K562 (cell line): ENCODE results near the gene RNF13.

Experiments used
- CLOCK ChIP-seq: fragments of 250-450 bp; sonication (Bioruptor Pico); IDR thresholded peaks from 2 replicates; pipeline ENCODE4 v1.4.0; 2020; ENCODE audit warnings: mild to moderate bottlenecking, moderate library complexity, borderline replicate concordance
- CTCF ChIP-seq, 3 experiments: IDR thresholded peaks in 2 of 3; conservative IDR thresholded peaks in 1 of 3; 2 replicates each; pipeline ENCODE4 v1.5.1; 2011 to 2012; ENCODE audit warnings: low read length in 3 of 3, mild to moderate bottlenecking in 3 of 3, control low read depth in 2 of 3, improper control_type of control experiment in 1 of 3, inconsistent platforms in 1 of 3, low read depth in 1 of 3, mixed read lengths in 1 of 3, moderate library complexity in 1 of 3; ENCODE audit not compliant: insufficient read depth in 2 of 3
- MYC ChIP-seq, 2 experiments: fragments of 250-450 bp in 1 of 2; sonication (Bioruptor Pico) in 1 of 2; IDR thresholded peaks; 2 replicates each; pipeline versions ENCODE4 v1.5.1 to v1.6.1; 2012 to 2021; ENCODE audit warnings: low read depth in 2 of 2, borderline replicate concordance in 1 of 2, improper control_type of control experiment in 1 of 2, low read length in 1 of 2, mild to moderate bottlenecking in 1 of 2, moderate library complexity in 1 of 2
- NONO ChIP-seq, 2 experiments: fragments of 200-400 bp in 1 of 2; fragments of 450-650 bp in 1 of 2; formaldehyde crosslinking in 1 of 2; IDR thresholded peaks; 2 replicates each; pipeline ENCODE4 v1.6.1; 2017; ENCODE audit warnings: low read depth in 2 of 2, mild to moderate bottlenecking in 2 of 2, moderate library complexity in 2 of 2, low read length in 1 of 2
- NR0B1 ChIP-seq: fragments of 450-650 bp; IDR thresholded peaks from one replicate; pipeline ENCODE4 v1.6.1; 2018; ENCODE audit warnings: mild to moderate bottlenecking, moderate library complexity; ENCODE audit not compliant: partially characterized antibody
- NR2C1 ChIP-seq, 2 experiments: fragments of 450-650 bp; IDR thresholded peaks; 2 replicates each; pipeline ENCODE4 v1.6.1; 2017; ENCODE audit warnings: mild to moderate bottlenecking in 2 of 2, antibody characterized with exemption in 1 of 2, inconsistent platforms in 1 of 2, missing compliant biosample characterization in 1 of 2, missing genetic modification characterization in 1 of 2
- PHF21A ChIP-seq: fragments of 450-650 bp; IDR thresholded peaks from 2 replicates; pipeline ENCODE4 v1.6.1; 2017; ENCODE audit warnings: low read depth, borderline replicate concordance
- POLR2A ChIP-seq: fragments of 450-650 bp; conservative IDR thresholded peaks from 2 replicates; pipeline ENCODE4 v1.6.1; 2016
- RB1 ChIP-seq: fragments of 450-650 bp; IDR thresholded peaks from 2 replicates; pipeline ENCODE4 v1.6.1; 2017; ENCODE audit warnings: low read depth, mild to moderate bottlenecking
- SIN3A ChIP-seq, 2 experiments: fragments of 150-350 bp in 1 of 2; IDR thresholded peaks; 2 replicates each; pipeline ENCODE4 v1.6.1; 2011 to 2016; ENCODE audit warnings: borderline replicate concordance in 2 of 2, low read depth in 2 of 2, low read length in 2 of 2, mild to moderate bottlenecking in 2 of 2, moderate library complexity in 2 of 2; ENCODE audit not compliant: control insufficient read depth in 1 of 2
- SMAD2 ChIP-seq: fragments of 150-350 bp; IDR thresholded peaks from 2 replicates; pipeline ENCODE4 v1.6.1; 2014; ENCODE audit warnings: low read depth, mild to moderate bottlenecking, low read length
- SRSF1 ChIP-seq: fragments of 200-400 bp; formaldehyde crosslinking; IDR thresholded peaks from 2 replicates; pipeline ENCODE4 v1.6.1; 2017; ENCODE audit warnings: mild to moderate bottlenecking, low read depth, low read length, moderate library complexity
- TBL1XR1 ChIP-seq, 2 experiments: IDR thresholded peaks; 2 replicates each; pipeline ENCODE4 v1.6.1; 2012; ENCODE audit warnings: improper control_type of control experiment in 2 of 2, low read length in 2 of 2, mild to moderate bottlenecking in 1 of 2
- TBP ChIP-seq: optimal IDR thresholded peaks from 2 replicates; pipeline ENCODE3; 2011; ENCODE audit warnings: low read depth, low read length, improper control_type of control experiment

GRCh38 chr3:149801639-149802038 lies 11.4 kb upstream of the RNF13 start:
- TF ChIP-seq POLR2A, result no peak
- TF ChIP-seq NONO (IDR thresholded peaks at IDR 0.05; ENCODE audit: low read depth in 2 of 2, low read length in 1 of 2), result no peak
- no peak for TF ChIP-seq SMAD2
- TF ChIP-seq TBP, result no peak
- TF ChIP-seq CTCF (IDR thresholded peaks at IDR 0.05 in 2 of 3, conservative IDR thresholded peaks at IDR 0.05 in 1 of 3; ENCODE audit: insufficient read depth in 2 of 3, low read depth in 1 of 3, low read length in 3 of 3), result no peak
- TF ChIP-seq NR0B1, result no peak
- no peak for TF ChIP-seq PHF21A
- no peak for TF ChIP-seq RB1
- no peak for TF ChIP-seq NR2C1 (IDR thresholded peaks at IDR 0.05)
- no peak for TF ChIP-seq NR2C1 (tag; IDR thresholded peaks at IDR 0.05)
- TF ChIP-seq SIN3A (IDR thresholded peaks at IDR 0.05; ENCODE audit: borderline replicate concordance in 2 of 2, control insufficient read depth in 1 of 2, low read depth in 2 of 2, low read length in 2 of 2), result no peak
- no peak for TF ChIP-seq MYC (IDR thresholded peaks at IDR 0.05; ENCODE audit: low read depth, low read length)
- TF ChIP-seq MYC (CRISPR knock-in tag; IDR thresholded peaks at IDR 0.05; ENCODE audit: borderline replicate concordance, low read depth), result no peak
- no peak for TF ChIP-seq TBL1XR1 (IDR thresholded peaks at IDR 0.05; ENCODE audit: low read length in 2 of 2)
- TF ChIP-seq SRSF1, result no peak
- no peak for TF ChIP-seq CLOCK (CRISPR knock-in tag)
